HepG2 (cell line): Measurements from ENCODE around the gene TMEM183A. TPM values are rescaled to one million over a fixed set of nuclear protein-coding genes. Genes with fewer than 3 reads are reported as not detected.

ENCODE experiments used
- EED ChIP-seq: sonication (generic); formaldehyde crosslinking; IDR thresholded peaks from 2 replicates; pipeline ENCODE4 v1.5.0; 2020; ENCODE audit warnings: mild to moderate bottlenecking, missing genetic modification reagents
- ELF4 ChIP-seq: sonication (generic); formaldehyde crosslinking; IDR thresholded peaks from 2 replicates; pipeline ENCODE4 v1.5.0; 2020; ENCODE audit warnings: missing genetic modification reagents, mild to moderate bottlenecking, moderate library complexity, borderline replicate concordance
- GATAD1 ChIP-seq: IDR thresholded peaks from 2 replicates; pipeline ENCODE4 v1.6.1; 2016; ENCODE audit warnings: missing genetic modification reagents, missing compliant biosample characterization
- POGZ ChIP-seq: sonication (generic); formaldehyde crosslinking; IDR thresholded peaks from 2 replicates; pipeline ENCODE4 v1.4.0; 2020; ENCODE audit warnings: mild to moderate bottlenecking, missing genetic modification reagents
- RELA ChIP-seq: sonication (generic); formaldehyde crosslinking; IDR thresholded peaks from 2 replicates; pipeline ENCODE4 v1.4.0; 2020; ENCODE audit warnings: missing genetic modification reagents
- RFX3 ChIP-seq: IDR thresholded peaks from 2 replicates; pipeline ENCODE4 v1.6.1; 2016; ENCODE audit warnings: missing biosample characterization, missing genetic modification reagents
- RFXAP ChIP-seq: sonication (generic); formaldehyde crosslinking; IDR thresholded peaks from 2 replicates; pipeline ENCODE4 v1.4.0; 2020; ENCODE audit warnings: missing genetic modification reagents, borderline replicate concordance
- STAG1 ChIP-seq: sonication (generic); formaldehyde crosslinking; IDR thresholded peaks from 2 replicates; pipeline ENCODE4 v1.4.0; 2020; ENCODE audit warnings: missing genetic modification reagents
- ZBTB43 ChIP-seq: sonication (generic); formaldehyde crosslinking; conservative IDR thresholded peaks from 2 replicates; pipeline ENCODE4 v1.4.0; 2020; ENCODE audit warnings: missing genetic modification reagents
- ZFP41 ChIP-seq: sonication (generic); formaldehyde crosslinking; IDR thresholded peaks from 2 replicates; pipeline ENCODE4 v1.4.0; 2020; ENCODE audit warnings: mild to moderate bottlenecking, missing genetic modification reagents, borderline replicate concordance
- ZNF235 ChIP-seq: sonication (generic); formaldehyde crosslinking; IDR thresholded peaks from 2 replicates; pipeline ENCODE4 v1.8.1; 2023; ENCODE audit warnings: mild to moderate bottlenecking, missing genetic modification reagents, borderline replicate concordance
- ZNF513 ChIP-seq: sonication (generic); formaldehyde crosslinking; conservative IDR thresholded peaks from 2 replicates; pipeline ENCODE4 v1.5.0; 2020; ENCODE audit warnings: missing genetic modification reagents
- ZNF558 ChIP-seq: sonication (generic); formaldehyde crosslinking; IDR thresholded peaks from 2 replicates; pipeline ENCODE4 v1.9.0; 2022; ENCODE audit warnings: mild to moderate bottlenecking, missing genetic modification reagents, borderline replicate concordance
- ZNF607 ChIP-seq: sonication (generic); formaldehyde crosslinking; IDR thresholded peaks from 2 replicates; pipeline ENCODE4 v1.5.1; 2020; ENCODE audit warnings: missing genetic modification reagents, mild to moderate bottlenecking, borderline replicate concordance
- ZNF644 ChIP-seq: IDR thresholded peaks from 2 replicates; pipeline ENCODE4 v1.6.1; 2016; ENCODE audit warnings: low read depth
- ZNF781 ChIP-seq: sonication (generic); formaldehyde crosslinking; IDR thresholded peaks from 2 replicates; pipeline ENCODE4 v1.5.1; 2020; ENCODE audit warnings: borderline replicate concordance, mild to moderate bottlenecking, missing genetic modification reagents; ENCODE audit errors: not compliant biosample characterization
- ZNF800 ChIP-seq: sonication (generic); formaldehyde crosslinking; IDR thresholded peaks from 2 replicates; pipeline ENCODE4 v1.4.0; 2020; ENCODE audit warnings: missing genetic modification reagents
- polyA plus RNA-seq, 8 experiments: library from polyadenylated mRNA; depleted of rRNA in 3 of 8; stranded (reverse) in 7 of 8; unstranded in 1 of 8; fragments of >200 nt; fragmentation: Illumina TruSeq in 4 of 8; extraction: Trizol in 4 of 8; gene quantifications; 2 replicates each; pipeline versions ENCODE4 v1.2.1 to v1.2.3, GENCODE V29; 2011 to 2016; ENCODE audit warnings: low read depth in 4 of 8, missing spikeins in 1 of 8, mixed read lengths in 1 of 8; ENCODE audit not compliant: insufficient read depth in 1 of 8
- total RNA-seq, 5 experiments: library from RNA; depleted of rRNA; stranded (reverse); fragments of >200 nt; fragmentation: Illumina TruSeq; extraction: Trizol; gene quantifications; 2 replicates each; pipeline ENCODE4 v1.2.3, GENCODE V29; 2016; ENCODE audit warnings: low read depth in 1 of 5
- TF ChIP-seq, protein P1 (sequence below): sonication (generic); formaldehyde crosslinking; IDR thresholded peaks from 2 replicates; pipeline ENCODE4 v1.4.0; 2020; ENCODE audit warnings: mild to moderate bottlenecking, missing genetic modification reagents

The TMEM183A gene
- total and polyA plus RNA-seq, 2 of the 13 experiments (the other 11 are each of a cell fraction or from before 2014, with no cell fraction given): 59.7 to 82.0 TPM

DNA sequence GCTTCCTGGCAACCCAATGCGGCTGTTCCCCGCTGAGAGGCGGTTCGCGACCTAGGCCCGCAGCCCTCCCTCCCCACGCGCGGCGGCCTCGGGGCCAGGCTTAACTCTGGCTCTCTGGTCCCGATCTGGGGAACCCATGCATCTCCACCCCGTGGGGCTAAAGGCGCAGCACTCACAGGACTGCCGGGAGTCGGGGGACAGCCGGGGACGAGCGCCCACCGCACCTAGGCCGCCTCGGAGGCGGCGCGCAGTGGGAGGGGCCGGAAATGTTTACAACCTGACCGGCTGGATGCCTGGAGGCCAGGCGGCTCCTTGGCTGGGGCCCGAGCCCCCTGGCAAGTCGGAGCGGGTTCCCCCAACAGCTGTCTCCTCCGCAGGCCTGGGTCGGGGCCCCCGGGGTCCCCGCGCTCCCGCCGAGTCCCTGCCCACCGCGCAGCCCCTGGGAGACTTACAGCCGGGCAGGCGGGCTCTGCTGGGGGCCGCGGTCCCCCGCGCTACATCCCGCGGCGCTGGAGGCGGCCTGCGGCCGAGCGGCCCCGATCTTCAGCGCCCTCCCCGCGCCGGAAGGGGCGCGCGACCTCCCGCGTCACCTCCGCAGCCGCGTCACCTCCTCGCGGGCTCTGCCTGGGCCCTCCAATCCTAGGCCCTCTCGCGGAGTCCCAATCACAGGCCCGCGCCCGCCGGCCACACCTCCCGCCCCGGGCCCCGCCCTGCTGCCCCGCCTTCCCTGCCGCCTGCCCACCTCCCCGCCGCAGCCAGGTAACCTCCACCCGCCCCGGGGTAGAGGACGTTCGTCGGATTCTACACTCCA is 49.2 kb upstream of the TMEM183A start, which contains the start of gene ADIPOR1 (continued):
- TF ChIP-seq ZNF644 (CRISPR knock-in tag) (no peak), ZNF800 (CRISPR knock-in tag) (no peak), RELA (no peak), ZNF558 (CRISPR knock-in tag) (peak; percentile 50; the same call in 1 of the 2 replicates), RFX3 (CRISPR knock-in tag) (no peak), ZNF781 (CRISPR knock-in tag) (no peak), ZNF607 (CRISPR knock-in tag) (no peak), RFXAP (no peak), STAG1 (CRISPR knock-in tag) (no peak), GATAD1 (peak; percentile 88), ELF4 (no peak), EED (CRISPR knock-in tag) (no peak), POGZ (peak; percentile 15; the same call in 1 of the 2 replicates), ZBTB43 (no peak), ZNF235 (CRISPR knock-in tag) (no peak), ZNF513 (CRISPR knock-in tag) (no peak), ZFP41 (CRISPR knock-in tag) (0 out of 2 replicates have a peak, but pooled peaks have one; percentile 54)
- TF ChIP-seq, protein P1, sequence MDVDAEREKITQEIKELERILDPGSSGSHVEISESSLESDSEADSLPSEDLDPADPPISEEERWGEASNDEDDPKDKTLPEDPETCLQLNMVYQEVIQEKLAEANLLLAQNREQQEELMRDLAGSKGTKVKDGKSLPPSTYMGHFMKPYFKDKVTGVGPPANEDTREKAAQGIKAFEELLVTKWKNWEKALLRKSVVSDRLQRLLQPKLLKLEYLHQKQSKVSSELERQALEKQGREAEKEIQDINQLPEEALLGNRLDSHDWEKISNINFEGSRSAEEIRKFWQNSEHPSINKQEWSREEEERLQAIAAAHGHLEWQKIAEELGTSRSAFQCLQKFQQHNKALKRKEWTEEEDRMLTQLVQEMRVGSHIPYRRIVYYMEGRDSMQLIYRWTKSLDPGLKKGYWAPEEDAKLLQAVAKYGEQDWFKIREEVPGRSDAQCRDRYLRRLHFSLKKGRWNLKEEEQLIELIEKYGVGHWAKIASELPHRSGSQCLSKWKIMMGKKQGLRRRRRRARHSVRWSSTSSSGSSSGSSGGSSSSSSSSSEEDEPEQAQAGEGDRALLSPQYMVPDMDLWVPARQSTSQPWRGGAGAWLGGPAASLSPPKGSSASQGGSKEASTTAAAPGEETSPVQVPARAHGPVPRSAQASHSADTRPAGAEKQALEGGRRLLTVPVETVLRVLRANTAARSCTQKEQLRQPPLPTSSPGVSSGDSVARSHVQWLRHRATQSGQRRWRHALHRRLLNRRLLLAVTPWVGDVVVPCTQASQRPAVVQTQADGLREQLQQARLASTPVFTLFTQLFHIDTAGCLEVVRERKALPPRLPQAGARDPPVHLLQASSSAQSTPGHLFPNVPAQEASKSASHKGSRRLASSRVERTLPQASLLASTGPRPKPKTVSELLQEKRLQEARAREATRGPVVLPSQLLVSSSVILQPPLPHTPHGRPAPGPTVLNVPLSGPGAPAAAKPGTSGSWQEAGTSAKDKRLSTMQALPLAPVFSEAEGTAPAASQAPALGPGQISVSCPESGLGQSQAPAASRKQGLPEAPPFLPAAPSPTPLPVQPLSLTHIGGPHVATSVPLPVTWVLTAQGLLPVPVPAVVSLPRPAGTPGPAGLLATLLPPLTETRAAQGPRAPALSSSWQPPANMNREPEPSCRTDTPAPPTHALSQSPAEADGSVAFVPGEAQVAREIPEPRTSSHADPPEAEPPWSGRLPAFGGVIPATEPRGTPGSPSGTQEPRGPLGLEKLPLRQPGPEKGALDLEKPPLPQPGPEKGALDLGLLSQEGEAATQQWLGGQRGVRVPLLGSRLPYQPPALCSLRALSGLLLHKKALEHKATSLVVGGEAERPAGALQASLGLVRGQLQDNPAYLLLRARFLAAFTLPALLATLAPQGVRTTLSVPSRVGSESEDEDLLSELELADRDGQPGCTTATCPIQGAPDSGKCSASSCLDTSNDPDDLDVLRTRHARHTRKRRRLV (CRISPR knock-in tag): no peak
